Neuronal stem cell (in vitro differentiated cells): Measurements from ENCODE around the gene C14orf119.
A peak's percentile ranks its signal among the peaks of the same experiment; 100 is the strongest.

Experiments
- DNase-seq: peaks from one replicate; pipeline ENCODE4 v3.0.0-alpha.2; 2013; ENCODE audit warnings: low spot score
- H2AFZ ChIP-seq: one replicate; pipeline ENCODE4 v1.6.1; 2013; ENCODE audit warnings: mild to moderate bottlenecking, low read length, inconsistent platforms
- H2AK5ac ChIP-seq: 2 replicates; pipeline ENCODE4 v1.6.1; 2013; ENCODE audit warnings: low read depth, mild to moderate bottlenecking, inconsistent platforms, low read length, moderate library complexity, mixed read lengths
- H2BK120ac ChIP-seq: 2 replicates; pipeline ENCODE4 v1.6.1; 2013; ENCODE audit warnings: low read depth, mild to moderate bottlenecking, inconsistent platforms, low read length, moderate library complexity, mixed read lengths
- H2BK12ac ChIP-seq: one replicate; pipeline ENCODE4 v1.6.1; 2013; ENCODE audit warnings: low read length, inconsistent platforms
- H2BK15ac ChIP-seq: 2 replicates; pipeline ENCODE4 v1.6.1; 2013; ENCODE audit warnings: mild to moderate bottlenecking, low read length, inconsistent platforms, mixed read lengths
- H2BK5ac ChIP-seq: one replicate; pipeline ENCODE4 v1.6.1; 2013; ENCODE audit warnings: inconsistent platforms, mild to moderate bottlenecking, low read length, moderate library complexity
- H3K14ac ChIP-seq: one replicate; pipeline ENCODE4 v1.6.1; 2013; ENCODE audit warnings: low read length, inconsistent platforms
- H3K18ac ChIP-seq: 2 replicates; pipeline ENCODE4 v1.6.1; 2013; ENCODE audit warnings: low read length, inconsistent platforms
- H3K23ac ChIP-seq: 2 replicates; pipeline ENCODE4 v1.6.1; 2013; ENCODE audit warnings: low read depth, mild to moderate bottlenecking, mixed read lengths, low read length, inconsistent platforms; ENCODE audit not compliant: poor library complexity
- H3K27ac ChIP-seq: replicated peaks from 3 replicates; pipeline ENCODE4 v1.5.1; 2013; ENCODE audit warnings: low read length, inconsistent platforms
- H3K27me3 ChIP-seq, 3 experiments: 2 replicates each; pipeline ENCODE4 v1.6.1; 2013; ENCODE audit warnings: low read length in 3 of 3, mild to moderate bottlenecking in 2 of 3, inconsistent platforms in 1 of 3, low read depth in 1 of 3, mixed read lengths in 1 of 3, moderate library complexity in 1 of 3; ENCODE audit not compliant: control insufficient read depth in 3 of 3, insufficient read depth in 3 of 3
- H3K36me3 ChIP-seq, 2 donors: replicated peaks in 1 of 2; 2 replicates each; pipeline ENCODE4 v1.6.1; 2013; ENCODE audit warnings: low read length in 2 of 2; ENCODE audit not compliant: control insufficient read depth in 2 of 2, insufficient read depth in 2 of 2
- H3K4ac ChIP-seq: 2 replicates; pipeline ENCODE4 v1.6.1; 2013; ENCODE audit warnings: inconsistent platforms, mild to moderate bottlenecking, low read length, moderate library complexity
- H3K4me1 ChIP-seq, 2 donors: 1 replicate in 1 of 2; 2 replicates in 1 of 2; pipeline ENCODE4 v1.6.1; 2013; ENCODE audit warnings: low read length in 2 of 2, low read depth in 1 of 2; ENCODE audit not compliant: control insufficient read depth in 2 of 2, insufficient read depth in 1 of 2
- H3K4me2 ChIP-seq: one replicate; pipeline ENCODE4 v1.6.1; 2013; ENCODE audit warnings: mild to moderate bottlenecking, low read length, inconsistent platforms; ENCODE audit not compliant: insufficient read depth, poor library complexity, severe bottlenecking
- H3K4me3 ChIP-seq, 2 donors: 2 replicates each; pipeline ENCODE4 v1.5.1; 2013; ENCODE audit warnings: low read length in 2 of 2, mild to moderate bottlenecking in 2 of 2, inconsistent platforms in 1 of 2, moderate library complexity in 1 of 2
- H3K79me1 ChIP-seq: one replicate; pipeline ENCODE4 v1.6.1; 2013; ENCODE audit warnings: low read depth, mild to moderate bottlenecking, inconsistent platforms, low read length, moderate library complexity
- H3K9ac ChIP-seq: one replicate; pipeline ENCODE4 v1.6.1; 2013; ENCODE audit warnings: mild to moderate bottlenecking, low read depth, low read length, inconsistent platforms; ENCODE audit not compliant: poor library complexity
- H3K9me3 ChIP-seq, 2 donors: replicated peaks in 1 of 2; 2 replicates each; pipeline versions ENCODE3 to v1.6.1; 2013; ENCODE audit warnings: low read length in 2 of 2, mild to moderate bottlenecking in 2 of 2, inconsistent platforms in 1 of 2, low read depth in 1 of 2, mixed read lengths in 1 of 2, moderate library complexity in 1 of 2; ENCODE audit not compliant: control insufficient read depth in 2 of 2, insufficient read depth in 1 of 2
- H4K8ac ChIP-seq: one replicate; pipeline ENCODE4 v1.6.1; 2013; ENCODE audit warnings: low read depth, mild to moderate bottlenecking, inconsistent platforms, low read length, moderate library complexity
- H4K91ac ChIP-seq: one replicate; pipeline ENCODE4 v1.6.1; 2013; ENCODE audit warnings: low read length, low read depth, mild to moderate bottlenecking, inconsistent platforms; ENCODE audit not compliant: poor library complexity
- WGBS, 2 donors: extraction: QIAGEN DNeasy Blood & Tissue Kit; methylation state at CpG; one replicate each; pipeline ENCODE4 v1.1.7; 2013; ENCODE audit warnings: missing lambda C conversion rate in 2 of 2, mixed read lengths in 1 of 2; ENCODE audit not compliant: insufficient read length in 2 of 2, insufficient replicate concordance in 1 of 2; ENCODE audit errors: extremely low coverage in 2 of 2; 5-methylcytosine and 5-hydroxymethylcytosine counted together

The C14orf119 gene

DNA sequence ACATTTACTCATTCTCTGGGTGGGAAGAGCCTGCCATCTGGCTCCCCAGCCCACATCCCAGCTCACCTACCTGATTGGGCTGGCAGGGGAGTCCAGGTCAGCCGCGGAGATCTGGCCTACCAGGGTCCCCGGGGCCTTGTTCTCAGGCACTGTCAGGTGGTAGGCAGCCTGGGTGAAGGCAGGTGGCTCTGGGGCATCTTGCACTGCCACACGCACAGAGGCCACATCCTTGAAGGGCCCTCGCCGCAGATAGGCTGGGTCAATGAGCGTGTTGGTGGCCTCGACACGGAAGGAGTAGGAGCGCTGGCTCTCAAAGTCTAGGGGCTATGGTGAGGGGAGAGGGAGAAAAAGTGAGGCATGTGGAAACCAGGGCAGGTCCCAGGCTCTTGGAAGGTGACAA, 41.9 kb upstream of the C14orf119 start:
- H2BK120ac ChIP-seq, result no peak overlapping the region
- peaks cover 7% of the 10 kb centered on the region for H3K79me1 ChIP-seq
- H4K91ac ChIP-seq, result no peak overlapping the region
- H3K9me3 ChIP-seq, result peaks cover 3 to 6% of the 10 kb centered on the region in 2 donors
- DNase-seq, result no peak
- no peak overlapping the region for H3K18ac ChIP-seq
- no peak overlapping the region for H3K14ac ChIP-seq
- H3K27ac ChIP-seq, result no peak overlapping the region
- H3K4me3 ChIP-seq, result no peak overlapping the region
- no CpG with 5 or more reads among the region's 10 CpGs for WGBS, 2 donors
- H2AFZ ChIP-seq, result no peak overlapping the region
- no peak overlapping the region for H2BK15ac ChIP-seq
- no peak overlapping the region for H3K23ac ChIP-seq
- no peak overlapping the region for H2AK5ac ChIP-seq
- peaks cover 6% of the 10 kb centered on the region in 2 donors for H3K4me1 ChIP-seq
- H4K8ac ChIP-seq, result no peak overlapping the region
- H3K4ac ChIP-seq, result no peak overlapping the region
- H3K36me3 ChIP-seq, result peaks cover 37 to 73% of the 10 kb centered on the region in 2 donors
- H3K4me2 ChIP-seq, result no peak overlapping the region
- no peak overlapping the region for H2BK5ac ChIP-seq
- no peak overlapping the region for H3K9ac ChIP-seq
- no peak overlapping the region for H2BK12ac ChIP-seq
- H3K27me3 ChIP-seq, result no peaks in the 10 kb centered on the region

DNA sequence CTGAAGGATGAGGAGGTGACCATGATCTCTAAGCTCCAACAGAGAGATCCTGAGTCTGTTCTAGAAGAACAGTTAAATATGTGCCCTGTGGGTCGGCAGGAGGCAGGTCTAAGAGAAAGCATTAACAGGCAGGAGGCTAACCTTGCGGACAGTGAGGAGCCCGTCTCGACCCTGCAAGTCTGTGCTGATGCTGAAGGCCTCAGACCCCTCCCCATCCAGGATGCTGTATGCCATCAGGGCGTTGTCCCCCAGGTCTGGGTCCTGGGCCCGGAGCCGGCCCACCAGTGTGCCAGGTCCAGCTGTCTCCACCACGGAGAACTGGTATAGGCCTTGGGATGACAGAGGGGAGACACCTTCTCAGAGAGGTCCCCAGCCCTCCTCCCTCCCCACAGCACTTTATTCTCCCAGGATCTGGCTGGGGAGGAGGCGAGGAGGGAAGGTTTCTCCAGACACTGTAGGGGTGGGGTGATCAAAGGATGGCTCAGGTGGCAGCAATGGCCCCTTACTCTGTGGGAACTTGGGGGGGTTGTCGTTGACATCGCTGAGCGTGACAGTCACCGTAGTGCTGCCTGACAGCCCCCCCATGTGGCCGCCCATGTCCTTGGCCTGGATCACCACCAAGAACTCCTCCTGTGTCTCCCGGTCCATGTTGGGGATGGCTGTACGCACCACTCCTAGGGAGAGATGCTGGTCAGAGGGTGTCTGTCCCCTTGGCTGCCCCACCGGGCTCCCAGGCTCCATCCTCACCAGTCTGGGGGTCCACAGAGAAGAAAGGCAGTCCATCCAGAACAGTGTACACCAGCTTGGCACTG, 41.1 kb upstream of the C14orf119 start:
- Histone ChIP-seq H4K8ac (no peak overlapping the region), H2BK120ac (no peak overlapping the region), H4K91ac (no peak overlapping the region), H2AFZ (no peak overlapping the region), H3K4me1 (peaks cover 6% of the 10 kb centered on the region in 2 donors), H3K4me2 (no peak overlapping the region), H2AK5ac (no peak overlapping the region), H3K4ac (no peak overlapping the region), H3K27ac (no peak overlapping the region), H3K18ac (no peak overlapping the region), H2BK5ac (no peak overlapping the region), H3K36me3 (peaks cover 33 to 73% of the 10 kb centered on the region in 2 donors), H3K27me3 (no peaks in the 10 kb centered on the region), H3K4me3 (no peak overlapping the region), H2BK15ac (no peak overlapping the region), H3K9ac (peak overlapping the region; percentile 32), H3K23ac (peak overlapping the region; percentile 20), H3K79me1 (peaks cover 5% of the 10 kb centered on the region), H3K9me3 (peaks cover 0 to 3% of the 10 kb centered on the region in 2 donors), H3K14ac (no peak overlapping the region), H2BK12ac (no peak overlapping the region)
- no peak for DNase-seq
- no CpG with 5 or more reads among the region's 17 CpGs for WGBS, 2 donors

DNA sequence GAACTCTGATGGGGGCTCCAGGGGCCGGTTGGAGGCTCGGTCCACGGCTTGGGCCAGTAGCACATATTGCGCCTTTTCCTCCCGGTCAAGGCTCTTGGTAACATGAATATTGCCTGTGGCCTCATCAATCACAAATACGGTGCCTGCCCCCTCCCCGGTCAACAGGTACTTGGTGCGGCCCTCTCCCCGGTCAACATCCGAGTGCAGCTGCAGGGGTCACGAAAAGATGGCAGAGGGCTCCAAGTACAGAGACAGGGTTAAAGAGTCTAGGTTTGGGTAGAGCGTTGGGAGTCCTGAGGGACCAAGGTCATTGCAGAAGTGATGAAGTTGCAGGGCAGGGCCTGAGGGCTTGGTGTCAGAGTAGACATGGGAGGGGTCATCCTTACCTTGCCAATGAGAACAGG, 40.2 kb upstream of the C14orf119 start:
- no peak overlapping the region for H3K9ac ChIP-seq
- peaks cover 30 to 72% of the 10 kb centered on the region in 2 donors for H3K36me3 ChIP-seq
- DNase-seq, result no peak
- H2BK15ac ChIP-seq, result no peak overlapping the region
- peaks cover 6% of the 10 kb centered on the region in 2 donors for H3K4me1 ChIP-seq
- no peak overlapping the region for H3K23ac ChIP-seq
- no CpG with 5 or more reads among the region's 12 CpGs for WGBS, 2 donors
- peak overlapping the region; percentile 25 for H3K14ac ChIP-seq
- H2AFZ ChIP-seq, result no peak overlapping the region
- H3K18ac ChIP-seq, result no peak overlapping the region
- no peak overlapping the region for H3K4me2 ChIP-seq
- H4K91ac ChIP-seq, result no peak overlapping the region
- H3K79me1 ChIP-seq, result peaks cover 5% of the 10 kb centered on the region
- no peak overlapping the region for H2BK12ac ChIP-seq
- H3K27me3 ChIP-seq, result no peaks in the 10 kb centered on the region
- no peak overlapping the region for H3K4me3 ChIP-seq
- H3K9me3 ChIP-seq, result no peaks in the 10 kb centered on the region
- no peak overlapping the region for H3K27ac ChIP-seq
- peak overlapping the region; percentile 2 for H2BK5ac ChIP-seq
- no peak overlapping the region for H4K8ac ChIP-seq
- no peak overlapping the region for H3K4ac ChIP-seq
- H2BK120ac ChIP-seq, result no peak overlapping the region
- no peak overlapping the region for H2AK5ac ChIP-seq

DNA sequence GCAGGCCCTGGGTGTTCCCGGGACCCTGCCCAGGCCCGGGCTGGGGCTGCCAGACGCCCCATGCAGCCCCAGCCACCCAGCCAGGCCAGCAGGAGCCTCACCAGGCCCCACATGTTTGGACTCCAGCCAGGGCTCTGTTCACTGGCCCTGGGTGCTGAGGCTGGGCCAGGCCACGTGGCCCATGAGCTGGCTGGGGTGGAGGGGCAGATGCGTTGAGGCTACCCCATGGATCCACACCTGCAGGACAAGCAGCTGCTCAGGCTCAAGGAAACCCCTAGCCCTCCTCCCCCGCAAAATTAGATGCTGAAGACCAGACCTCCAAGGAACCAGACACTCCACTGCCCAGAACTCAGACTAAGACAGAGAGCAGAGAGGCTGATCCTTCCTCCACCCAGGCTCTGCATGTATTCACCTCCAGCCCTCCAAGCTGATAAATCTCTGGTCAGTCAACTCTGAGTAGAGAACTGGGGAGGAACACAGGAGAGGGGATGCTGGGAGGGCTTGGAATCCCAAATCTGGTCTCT, 39.6 kb upstream of the C14orf119 start:
- H3K27ac ChIP-seq, result no peak overlapping the region
- peaks cover 29 to 72% of the 10 kb centered on the region in 2 donors for H3K36me3 ChIP-seq
- WGBS, 2 donors, result no CpG with 5 or more reads among the region's 6 CpGs
- no peak overlapping the region for H2BK15ac ChIP-seq
- H3K4me3 ChIP-seq, result no peak overlapping the region
- no peak overlapping the region for H3K18ac ChIP-seq
- H2BK12ac ChIP-seq, result no peak overlapping the region
- H3K4ac ChIP-seq, result no peak overlapping the region
- peak overlapping the region; percentile 3 for H3K14ac ChIP-seq
- no peak overlapping the region for H2AK5ac ChIP-seq
- peaks cover 6% of the 10 kb centered on the region in 2 donors for H3K4me1 ChIP-seq
- H4K91ac ChIP-seq, result no peak overlapping the region
- H2BK120ac ChIP-seq, result no peak overlapping the region
- H2BK5ac ChIP-seq, result peak overlapping the region; percentile 2
- H3K23ac ChIP-seq, result no peak overlapping the region
- H3K79me1 ChIP-seq, result peaks cover 5% of the 10 kb centered on the region
- H4K8ac ChIP-seq, result no peak overlapping the region
- peak overlapping the region; percentile 97 for H3K4me2 ChIP-seq
- H3K27me3 ChIP-seq, result no peaks in the 10 kb centered on the region
- no peak for DNase-seq
- H3K9me3 ChIP-seq, result no peaks in the 10 kb centered on the region
- H2AFZ ChIP-seq, result no peak overlapping the region
- no peak overlapping the region for H3K9ac ChIP-seq
